ENCODE data around the gene DMRTA1.
"Not testable (repeated sequence)": the region's sequence is repeated elsewhere in the genome, so short reads cannot be mapped to it uniquely, and the experiment has no call there.

DMRTA1 gene

DNA sequence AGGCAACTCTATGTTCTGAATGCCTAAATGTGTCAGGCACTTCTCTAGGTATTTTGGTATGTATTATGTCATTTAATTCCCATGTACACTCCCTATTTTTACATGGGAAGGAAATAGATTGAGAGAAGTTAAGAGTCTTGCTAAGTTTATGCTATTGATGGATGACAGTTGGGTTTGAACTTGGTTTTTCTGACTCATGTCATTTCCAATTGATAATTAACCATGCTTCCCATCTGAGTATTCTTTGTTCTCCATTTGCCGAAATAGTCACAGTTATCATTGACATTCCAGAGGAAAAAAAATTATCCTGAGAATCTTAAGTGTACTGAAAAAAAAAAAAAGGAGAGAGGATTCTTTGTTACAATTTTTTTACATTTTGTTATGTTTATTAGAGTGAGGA lies 23.1 kb upstream of the DMRTA1 start:
- TF ChIP-seq, protein P1, sequence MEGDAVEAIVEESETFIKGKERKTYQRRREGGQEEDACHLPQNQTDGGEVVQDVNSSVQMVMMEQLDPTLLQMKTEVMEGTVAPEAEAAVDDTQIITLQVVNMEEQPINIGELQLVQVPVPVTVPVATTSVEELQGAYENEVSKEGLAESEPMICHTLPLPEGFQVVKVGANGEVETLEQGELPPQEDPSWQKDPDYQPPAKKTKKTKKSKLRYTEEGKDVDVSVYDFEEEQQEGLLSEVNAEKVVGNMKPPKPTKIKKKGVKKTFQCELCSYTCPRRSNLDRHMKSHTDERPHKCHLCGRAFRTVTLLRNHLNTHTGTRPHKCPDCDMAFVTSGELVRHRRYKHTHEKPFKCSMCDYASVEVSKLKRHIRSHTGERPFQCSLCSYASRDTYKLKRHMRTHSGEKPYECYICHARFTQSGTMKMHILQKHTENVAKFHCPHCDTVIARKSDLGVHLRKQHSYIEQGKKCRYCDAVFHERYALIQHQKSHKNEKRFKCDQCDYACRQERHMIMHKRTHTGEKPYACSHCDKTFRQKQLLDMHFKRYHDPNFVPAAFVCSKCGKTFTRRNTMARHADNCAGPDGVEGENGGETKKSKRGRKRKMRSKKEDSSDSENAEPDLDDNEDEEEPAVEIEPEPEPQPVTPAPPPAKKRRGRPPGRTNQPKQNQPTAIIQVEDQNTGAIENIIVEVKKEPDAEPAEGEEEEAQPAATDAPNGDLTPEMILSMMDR (IDR thresholded peaks at IDR 0.05; ENCODE audit: borderline replicate concordance, insufficient read depth, low read depth, low read length) = no peak
- no peak overlapping the region for H3K4me3 ChIP-seq (ENCODE audit: low read depth, low read length)

DNA sequence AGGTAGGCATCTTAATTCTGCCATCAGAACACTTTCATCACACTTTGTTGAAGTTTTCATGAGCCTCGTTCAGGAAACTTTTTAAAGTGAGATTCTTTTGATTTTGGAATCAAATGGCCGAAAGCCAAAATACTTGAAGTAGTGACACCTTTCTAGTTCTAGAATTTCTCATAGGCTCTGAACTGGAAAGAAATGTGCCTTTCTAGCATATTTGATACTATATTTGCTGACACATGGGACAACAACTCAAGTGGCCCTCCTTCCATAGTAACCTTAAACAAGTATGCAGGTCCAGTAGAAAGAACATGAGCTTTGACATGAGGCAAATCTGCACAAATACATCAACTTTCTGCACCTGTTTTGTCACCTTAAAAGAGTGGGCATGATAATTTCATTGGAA lies 22.0 kb upstream of the DMRTA1 start:
- no peak overlapping the region for H3K4me3 ChIP-seq (ENCODE audit: low read depth, low read length)
- TF ChIP-seq, protein P1 (IDR thresholded peaks at IDR 0.05; ENCODE audit: borderline replicate concordance, insufficient read depth, low read depth, low read length) = no peak

DNA sequence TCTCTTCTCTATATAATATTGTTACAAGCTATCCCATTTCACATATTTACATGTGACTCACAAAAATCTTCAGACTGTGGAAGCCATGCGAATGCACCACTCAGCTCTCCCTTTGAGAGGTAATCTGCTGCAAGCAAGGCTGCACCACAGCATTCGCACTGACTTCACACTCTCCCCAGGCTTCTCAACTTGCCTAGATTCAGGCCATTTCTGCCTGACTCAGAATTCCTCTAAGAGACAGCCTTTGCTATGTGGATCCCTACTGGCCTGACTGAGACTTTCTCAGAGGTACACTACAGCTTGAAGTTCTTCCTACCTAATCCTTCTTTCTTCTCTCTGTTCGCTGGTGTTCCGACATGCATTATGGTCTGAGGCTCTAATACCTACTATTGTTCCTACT lies 21.1 kb upstream of the DMRTA1 start:
- H3K4me3 ChIP-seq (ENCODE audit: low read depth, low read length) = no peak overlapping the region
- TF ChIP-seq, protein P1 (IDR thresholded peaks at IDR 0.05; ENCODE audit: borderline replicate concordance, insufficient read depth, low read depth, low read length) = no peak

DNA sequence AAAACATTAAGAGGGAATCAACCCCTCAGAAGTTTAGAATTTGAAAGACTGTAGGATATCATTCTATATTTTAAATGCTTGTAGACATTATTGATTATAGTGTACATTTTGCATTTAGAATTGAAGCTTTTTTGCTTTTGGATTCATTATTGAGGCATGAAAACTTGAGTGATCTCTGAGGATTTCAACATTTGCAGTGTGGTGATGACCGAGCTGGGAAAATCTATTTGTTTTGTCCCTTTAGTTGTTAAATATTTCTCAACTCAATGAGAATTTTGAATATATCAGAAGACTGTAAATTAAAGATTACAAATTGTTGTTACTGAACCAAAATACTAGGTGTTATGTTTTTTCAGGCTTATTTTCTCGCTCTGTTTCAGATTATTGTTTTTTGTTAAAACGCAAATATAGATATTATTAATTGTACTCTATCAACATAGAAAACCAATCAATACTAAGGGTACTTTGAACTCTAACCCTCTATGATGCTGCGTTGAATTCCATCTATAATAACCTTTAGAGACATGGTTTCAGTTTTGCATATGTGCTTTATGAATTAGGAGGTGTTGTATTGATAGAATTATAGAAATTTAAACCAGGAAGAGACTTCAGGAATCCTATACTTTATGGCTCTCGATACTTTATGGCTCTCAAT lies 19.3 kb upstream of the DMRTA1 start:
- TF ChIP-seq, protein P1 (IDR thresholded peaks at IDR 0.05; ENCODE audit: borderline replicate concordance, insufficient read depth, low read depth, low read length) = no peak
- no peak overlapping the region for H3K4me3 ChIP-seq (ENCODE audit: low read depth, low read length)

DNA sequence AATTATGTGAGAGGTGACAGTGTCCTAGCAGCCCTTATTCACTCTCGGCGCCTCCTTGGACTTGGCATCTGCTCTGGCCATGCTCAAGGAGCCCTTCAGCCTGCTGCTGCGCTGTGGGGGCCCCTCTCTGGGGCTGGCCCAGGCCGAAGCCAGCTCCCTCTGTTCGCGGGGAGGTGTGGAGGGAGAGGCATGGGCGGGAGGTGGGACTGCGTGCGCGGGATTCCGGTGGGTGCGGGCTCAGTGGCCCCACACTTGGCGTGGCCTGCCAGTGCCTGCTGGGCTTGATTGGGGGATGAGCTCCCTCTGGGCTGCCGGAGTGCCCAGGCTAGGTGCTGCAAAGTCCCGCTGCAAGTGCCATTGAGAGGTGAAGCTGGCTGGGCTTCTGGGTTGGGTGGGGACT lies 12.9 kb upstream of the DMRTA1 start:
- H3K4me3 ChIP-seq (ENCODE audit: low read depth, low read length) = no peak overlapping the region
- TF ChIP-seq, protein P1 (IDR thresholded peaks at IDR 0.05; ENCODE audit: borderline replicate concordance, insufficient read depth, low read depth, low read length) = no peak

DNA sequence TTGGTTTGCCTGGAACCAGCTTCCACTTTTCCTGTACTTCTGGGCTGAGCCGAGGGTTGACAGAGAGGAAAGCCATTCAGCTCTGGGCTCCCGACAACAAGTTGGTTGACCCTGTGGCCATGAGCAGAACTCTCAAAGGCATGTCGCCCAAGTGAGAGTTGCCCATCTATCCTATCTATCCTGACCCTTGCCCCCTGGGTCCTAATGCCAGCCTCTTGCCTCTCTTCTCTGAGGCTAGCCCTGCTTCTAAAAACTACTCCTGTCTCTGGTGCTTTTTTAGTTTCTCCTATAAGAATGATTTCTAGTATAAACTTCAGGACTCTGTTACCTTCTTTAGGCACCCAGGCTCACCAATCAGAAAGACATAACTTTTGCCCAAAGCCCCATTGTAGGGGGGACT lies 11.4 kb upstream of the DMRTA1 start:
- H3K4me3 ChIP-seq (ENCODE audit: low read depth, low read length) = not testable (repeated sequence)

DNA sequence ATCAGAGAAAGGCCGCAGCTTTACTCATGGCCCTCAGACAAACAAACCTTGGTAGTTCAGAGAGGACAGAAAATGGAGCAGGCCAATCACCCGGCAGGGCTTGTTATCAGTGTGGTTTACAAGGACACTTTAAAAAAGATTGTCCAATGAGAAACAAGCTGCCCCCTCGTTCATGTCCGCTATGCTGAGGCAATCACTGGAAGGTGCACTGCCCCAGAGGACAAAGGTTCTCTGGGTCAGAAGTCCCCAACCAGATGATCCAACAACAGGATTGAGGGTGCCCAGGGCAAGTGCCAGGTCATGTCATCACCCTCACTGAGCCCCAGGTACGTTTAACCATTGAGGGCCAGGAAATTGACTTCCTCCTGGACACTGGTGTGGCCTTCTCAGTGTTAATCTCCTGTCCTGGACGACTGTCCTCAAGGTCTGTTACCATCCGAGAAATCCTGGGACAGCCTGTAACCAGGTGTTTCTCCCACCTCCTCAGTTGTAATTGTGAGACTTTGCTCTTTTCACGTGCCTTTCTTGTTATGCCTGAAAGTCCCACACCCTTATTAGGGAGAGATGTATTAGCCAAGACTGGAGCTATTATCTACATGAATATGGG lies 9.1 kb upstream of the DMRTA1 start:
- H3K4me3 ChIP-seq (ENCODE audit: low read depth, low read length) = not testable (repeated sequence)

DNA sequence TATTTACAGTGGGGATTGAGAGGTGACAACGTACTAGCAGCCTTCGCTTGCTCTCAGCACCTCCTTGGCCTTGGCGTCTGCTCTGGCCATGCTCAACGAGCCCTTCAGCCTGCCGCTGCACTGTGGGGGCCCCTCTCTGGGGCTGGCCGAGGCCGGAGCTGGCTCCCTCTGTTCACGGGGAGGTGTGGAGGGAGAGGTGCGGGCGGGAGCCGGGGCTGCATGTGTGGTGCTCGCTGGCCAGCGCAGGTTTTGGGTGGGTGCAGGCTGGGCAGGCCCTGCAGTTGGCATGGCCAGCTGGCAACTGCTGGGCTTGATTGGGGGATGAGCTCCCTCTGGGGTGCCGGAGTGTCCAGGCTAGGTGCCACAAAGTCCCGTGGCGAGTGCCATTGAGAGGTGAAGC lies 5.8 kb upstream of the DMRTA1 start:
- no peak overlapping the region for H3K4me3 ChIP-seq (ENCODE audit: low read depth, low read length)

More for the DNA sequence above, 5.8 kb upstream of the DMRTA1 start:
- TF ChIP-seq, protein P1 (IDR thresholded peaks at IDR 0.05; ENCODE audit: borderline replicate concordance, insufficient read depth, low read depth, low read length) = no peak

Data from GM12875 (cell line).